Measurements from ENCODE around the gene RTRAF. TPM values are rescaled to one million over a fixed set of nuclear protein-coding genes. Genes with fewer than 3 reads are reported as not detected.

RTRAF gene
- total RNA-seq: 100 to 1,000 TPM in 1 of 2 donors, 10 to 100 TPM in 1; 97.7 to 145 TPM
- polyA plus RNA-seq (ENCODE audit: insufficient read length in 2 of 2): 100 to 1,000 TPM; 191 to 205 TPM
- long read RNA-seq, donor 1, full-length matches to known transcripts: 96 of 106 reads
- long read RNA-seq, donor 1, partial matches to known transcripts: 10 of 106 reads
- long read RNA-seq, donor 1, other reads (novel, unspliced or antisense): 0 of 106 reads
- long read RNA-seq, donor 2, full-length matches to known transcripts: 29 of 29 reads
- long read RNA-seq, donor 2, partial matches to known transcripts: 0 of 29 reads
- long read RNA-seq, donor 2, other reads (novel, unspliced or antisense): 0 of 29 reads
- long read RNA-seq, donor 3, full-length matches to known transcripts: 49 of 49 reads
- long read RNA-seq, donor 3, partial matches to known transcripts: 0 of 49 reads
- long read RNA-seq, donor 3, other reads (novel, unspliced or antisense): 0 of 49 reads
- long read RNA-seq, donor 4, full-length matches to known transcripts: 134 of 616 reads
- long read RNA-seq, donor 4, partial matches to known transcripts: 384 of 616 reads
- long read RNA-seq, donor 4, other reads (novel, unspliced or antisense): 98 of 616 reads

DNA sequence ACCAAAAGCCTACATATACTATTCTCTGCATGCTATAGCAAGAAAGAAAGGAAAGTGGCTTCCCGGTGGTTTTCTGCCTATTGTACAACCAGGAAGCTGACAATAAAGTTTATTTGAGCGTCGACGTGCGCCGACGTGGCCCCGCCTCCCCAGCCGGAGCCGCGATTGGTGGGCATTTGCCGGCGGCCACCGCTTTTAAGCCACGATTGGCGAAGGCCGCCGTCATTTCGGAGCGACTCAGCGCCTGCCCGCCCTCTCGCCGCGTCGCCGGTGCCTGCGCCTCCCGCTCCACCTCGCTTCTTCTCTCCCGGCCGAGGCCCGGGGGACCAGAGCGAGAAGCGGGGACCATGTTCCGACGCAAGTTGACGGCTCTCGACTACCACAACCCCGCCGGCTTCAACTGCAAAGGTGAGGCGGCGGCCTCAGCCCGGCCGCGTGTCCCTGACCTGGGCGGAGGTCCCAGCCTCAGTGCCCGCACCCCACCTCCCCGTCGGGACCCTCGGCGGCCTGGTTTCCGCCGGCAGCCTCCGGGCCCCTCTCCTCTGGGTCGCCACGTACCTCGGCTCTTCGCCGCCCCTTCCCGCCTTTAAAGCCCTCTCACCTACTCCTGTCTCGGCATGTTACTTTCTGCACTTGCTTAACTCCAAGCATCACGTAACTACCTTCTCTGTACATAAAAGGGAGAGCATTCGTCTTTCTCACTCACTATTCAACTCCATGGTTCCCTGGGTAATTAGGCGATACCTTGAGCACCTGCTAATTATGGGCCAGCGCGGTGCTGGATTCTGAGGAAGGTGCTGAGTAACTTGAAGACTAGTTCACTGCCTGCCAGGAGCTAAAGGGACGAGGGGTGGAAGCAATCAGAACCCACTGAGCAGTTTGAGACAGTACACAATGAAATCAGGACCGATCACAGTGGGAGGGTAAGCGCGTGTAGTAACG lies at the start of gene RTRAF:
Gene RTRAF, plus strand, starts transcription at position 254 of the 942 bp plus-strand sequence. Its CDS starts 94 bp downstream, at position 348.
- peak within 1 kb of the TSS; percentile 86 for H3K4me3 ChIP-seq (ENCODE audit: low read depth, low read length)
- DNase-seq (ENCODE audit: low read depth in 4 of 6, low spot score in 6 of 6): peak; percentile 75 to 98 (median 86)
- H3K4me1 ChIP-seq (ENCODE audit: control insufficient read depth, insufficient read depth, low read length): peaks cover 4% of the 10 kb centered on the region
- H3K36me3 ChIP-seq (ENCODE audit: control insufficient read depth, insufficient read depth, low read length): peaks cover 3% of the 10 kb centered on the region
- H3K27me3 ChIP-seq (ENCODE audit: control insufficient read depth, insufficient read depth, low read length): no peaks in the 10 kb centered on the region
- H3K27ac ChIP-seq (ENCODE audit: low read depth, low read length): peak within 1 kb of the TSS; percentile 79
- WGBS (ENCODE audit: insufficient coverage): under 1% methylated on average over 69 of the region's 72 CpGs
- H3K9me3 ChIP-seq (ENCODE audit: control insufficient read depth, insufficient read depth, low read length): no peaks in the 10 kb centered on the region

GRCh38 chr14:51939755-51940301 lies 49.5 kb upstream of the RTRAF start:
- H3K36me3 ChIP-seq (ENCODE audit: control insufficient read depth, insufficient read depth, low read length): no peaks in the 10 kb centered on the region
- WGBS (ENCODE audit: insufficient coverage): 80% methylated on average over 6 of the region's 10 CpGs
- DNase-seq (ENCODE audit: low read depth in 4 of 6, low spot score in 6 of 6): no peak
- no peaks in the 10 kb centered on the region for H3K27me3 ChIP-seq (ENCODE audit: control insufficient read depth, insufficient read depth, low read length)
- H3K4me3 ChIP-seq (ENCODE audit: low read depth, low read length): no peak overlapping the region
- peaks cover 6% of the 10 kb centered on the region for H3K4me1 ChIP-seq (ENCODE audit: control insufficient read depth, insufficient read depth, low read length)
- H3K9me3 ChIP-seq (ENCODE audit: control insufficient read depth, insufficient read depth, low read length): no peaks in the 10 kb centered on the region
- no peak overlapping the region for H3K27ac ChIP-seq (ENCODE audit: low read depth, low read length)

- H3K27ac ChIP-seq (ENCODE audit: low read depth, low read length): no peak overlapping the region
- H3K36me3 ChIP-seq (ENCODE audit: control insufficient read depth, insufficient read depth, low read length): no peaks in the 10 kb centered on the region
- H3K4me3 ChIP-seq (ENCODE audit: low read depth, low read length): no peak overlapping the region
- WGBS (ENCODE audit: insufficient coverage): 90% methylated on average over 1 of the region's 2 CpGs
- DNase-seq (ENCODE audit: low read depth in 4 of 6, low spot score in 6 of 6): no peak
- no peaks in the 10 kb centered on the region for H3K27me3 ChIP-seq (ENCODE audit: control insufficient read depth, insufficient read depth, low read length)
- peaks cover 2% of the 10 kb centered on the region for H3K9me3 ChIP-seq (ENCODE audit: control insufficient read depth, insufficient read depth, low read length)
- H3K4me1 ChIP-seq (ENCODE audit: control insufficient read depth, insufficient read depth, low read length): peaks cover 2% of the 10 kb centered on the region
Measured at GRCh38 chr14:51942971-51943370, 46.4 kb upstream of the RTRAF start.

GRCh38 chr14:51950007-51950406 lies 39.3 kb upstream of the RTRAF start:
- H3K4me3 ChIP-seq (ENCODE audit: low read depth, low read length): no peak overlapping the region
- WGBS (ENCODE audit: insufficient coverage): no CpG with 5 or more reads among the region's 2 CpGs
- no peaks in the 10 kb centered on the region for H3K4me1 ChIP-seq (ENCODE audit: control insufficient read depth, insufficient read depth, low read length)
- no peak overlapping the region for H3K27ac ChIP-seq (ENCODE audit: low read depth, low read length)
- peaks cover 6% of the 10 kb centered on the region for H3K9me3 ChIP-seq (ENCODE audit: control insufficient read depth, insufficient read depth, low read length)
- no peak for DNase-seq (ENCODE audit: low read depth in 4 of 6, low spot score in 6 of 6)
- H3K36me3 ChIP-seq (ENCODE audit: control insufficient read depth, insufficient read depth, low read length): peaks cover 3% of the 10 kb centered on the region
- no peaks in the 10 kb centered on the region for H3K27me3 ChIP-seq (ENCODE audit: control insufficient read depth, insufficient read depth, low read length)

DNA sequence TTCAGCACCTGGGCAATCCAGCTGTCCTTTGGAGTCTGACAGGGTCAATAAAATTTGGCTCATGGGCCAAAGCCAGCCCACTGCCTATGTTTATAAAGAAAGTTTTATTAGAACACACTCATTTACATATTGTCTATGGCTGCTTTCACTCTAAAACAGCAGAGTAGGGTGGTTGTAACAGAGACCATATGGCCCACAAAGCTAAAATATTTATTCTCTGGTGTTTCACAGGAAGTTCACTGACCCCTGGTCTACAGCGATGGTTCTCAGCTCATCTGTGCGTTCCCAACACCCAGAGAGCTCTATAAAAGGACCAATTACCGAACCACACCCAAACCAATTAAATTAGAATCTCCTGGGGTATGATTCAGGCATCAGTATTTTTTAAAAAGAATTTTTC lies 37.7 kb upstream of the RTRAF start:
- Histone ChIP-seq H3K27ac (ENCODE audit: low read depth, low read length) (no peak overlapping the region), H3K4me1 (ENCODE audit: control insufficient read depth, insufficient read depth, low read length) (no peaks in the 10 kb centered on the region), H3K9me3 (ENCODE audit: control insufficient read depth, insufficient read depth, low read length) (peaks cover 6% of the 10 kb centered on the region), H3K4me3 (ENCODE audit: low read depth, low read length) (no peak overlapping the region), H3K27me3 (ENCODE audit: control insufficient read depth, insufficient read depth, low read length) (no peaks in the 10 kb centered on the region), H3K36me3 (ENCODE audit: control insufficient read depth, insufficient read depth, low read length) (peaks cover 3% of the 10 kb centered on the region)
- no peak for DNase-seq (ENCODE audit: low read depth in 4 of 6, low spot score in 6 of 6)
- no CpG with 5 or more reads among the region's 3 CpGs for WGBS (ENCODE audit: insufficient coverage)

DNA sequence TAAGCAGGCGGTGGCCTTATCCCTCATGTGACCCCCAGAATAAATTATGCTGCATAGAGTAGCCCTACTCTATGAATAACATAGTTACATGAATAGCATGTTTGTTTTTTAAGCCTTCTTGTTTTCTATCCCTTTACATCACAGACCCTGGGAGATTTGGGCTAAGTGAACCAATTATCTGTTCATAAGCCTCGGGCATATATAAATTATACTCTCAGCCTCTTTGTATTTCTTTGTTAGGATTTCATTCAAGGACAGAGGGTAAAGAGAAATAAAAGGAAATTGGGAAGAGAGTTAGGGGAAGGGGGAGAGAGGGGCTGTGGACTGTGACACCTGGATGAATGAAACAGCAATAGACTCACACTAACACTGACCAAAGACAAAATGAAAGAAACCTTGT lies 35.3 kb upstream of the RTRAF start:
- no CpG with 5 or more reads among the region's 2 CpGs for WGBS (ENCODE audit: insufficient coverage)
- peak overlapping the region; percentile 49 for H3K27ac ChIP-seq (ENCODE audit: low read depth, low read length)
- no peak for DNase-seq (ENCODE audit: low read depth in 4 of 6, low spot score in 6 of 6)

DNA sequence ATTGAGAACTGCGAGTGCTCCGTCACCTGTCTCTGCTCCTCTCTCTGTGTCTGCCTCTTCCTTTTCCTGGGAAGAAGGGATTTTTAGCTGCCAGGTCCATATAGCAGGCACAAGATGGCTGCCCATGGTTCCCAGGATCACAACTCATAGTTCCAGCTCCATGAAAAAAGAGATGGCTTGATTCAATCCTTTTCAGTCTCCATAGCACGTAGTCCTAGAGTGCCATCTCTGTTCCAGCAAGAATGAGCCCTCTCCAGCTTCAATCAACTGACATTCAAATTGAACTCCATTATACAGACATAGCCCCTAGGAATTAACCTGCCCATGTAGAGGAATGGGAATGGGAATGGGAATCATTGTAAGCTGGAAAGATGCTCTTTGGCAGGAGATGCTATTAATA lies 34.7 kb upstream of the RTRAF start:
- Histone ChIP-seq H3K27ac (ENCODE audit: low read depth, low read length) (peak overlapping the region; percentile 49), H3K27me3 (ENCODE audit: control insufficient read depth, insufficient read depth, low read length) (no peaks in the 10 kb centered on the region), H3K4me1 (ENCODE audit: control insufficient read depth, insufficient read depth, low read length) (no peaks in the 10 kb centered on the region), H3K4me3 (ENCODE audit: low read depth, low read length) (no peak overlapping the region), H3K9me3 (ENCODE audit: control insufficient read depth, insufficient read depth, low read length) (no peaks in the 10 kb centered on the region), H3K36me3 (ENCODE audit: control insufficient read depth, insufficient read depth, low read length) (peaks cover 3% of the 10 kb centered on the region)
- DNase-seq (ENCODE audit: low read depth in 4 of 6, low spot score in 6 of 6): no peak
- 95% methylated on average over 2 of the region's 3 CpGs for WGBS (ENCODE audit: insufficient coverage)

More for the DNA sequence above, 35.3 kb upstream of the RTRAF start:
- Histone ChIP-seq H3K27me3 (ENCODE audit: control insufficient read depth, insufficient read depth, low read length) (no peaks in the 10 kb centered on the region), H3K9me3 (ENCODE audit: control insufficient read depth, insufficient read depth, low read length) (no peaks in the 10 kb centered on the region), H3K36me3 (ENCODE audit: control insufficient read depth, insufficient read depth, low read length) (peaks cover 3% of the 10 kb centered on the region), H3K4me3 (ENCODE audit: low read depth, low read length) (no peak overlapping the region), H3K4me1 (ENCODE audit: control insufficient read depth, insufficient read depth, low read length) (no peaks in the 10 kb centered on the region)

DNA sequence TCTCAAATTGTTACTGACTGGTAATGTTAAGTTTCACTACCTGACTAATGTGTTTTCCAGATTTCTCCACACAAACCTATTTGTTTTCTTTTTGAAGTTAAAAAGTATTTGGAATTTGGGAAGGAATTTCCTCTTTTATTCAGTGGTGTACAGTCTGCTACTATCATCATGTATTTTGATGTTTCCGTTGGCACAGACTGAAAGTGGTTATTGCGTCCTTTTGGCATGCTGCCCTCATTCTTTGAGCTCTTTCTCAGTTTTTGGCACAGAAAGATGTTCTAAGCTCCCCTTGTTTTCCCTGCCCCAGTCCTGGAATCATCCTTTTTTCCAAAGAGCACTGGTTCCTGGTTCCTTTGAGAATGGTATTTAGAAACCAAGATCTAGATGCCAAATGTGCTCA lies 31.4 kb upstream of the RTRAF start:
- WGBS (ENCODE audit: insufficient coverage): 50% methylated on average over 2 of the region's 2 CpGs
- Histone ChIP-seq H3K4me1 (ENCODE audit: control insufficient read depth, insufficient read depth, low read length) (no peaks in the 10 kb centered on the region), H3K4me3 (ENCODE audit: low read depth, low read length) (no peak overlapping the region), H3K9me3 (ENCODE audit: control insufficient read depth, insufficient read depth, low read length) (no peaks in the 10 kb centered on the region), H3K36me3 (ENCODE audit: control insufficient read depth, insufficient read depth, low read length) (no peaks in the 10 kb centered on the region), H3K27ac (ENCODE audit: low read depth, low read length) (no peak overlapping the region), H3K27me3 (ENCODE audit: control insufficient read depth, insufficient read depth, low read length) (no peaks in the 10 kb centered on the region)
- DNase-seq (ENCODE audit: low read depth in 4 of 6, low spot score in 6 of 6): no peak

- DNase-seq (ENCODE audit: low read depth in 4 of 6, low spot score in 6 of 6): no peak
- Histone ChIP-seq H3K9me3 (ENCODE audit: control insufficient read depth, insufficient read depth, low read length) (no peaks in the 10 kb centered on the region), H3K36me3 (ENCODE audit: control insufficient read depth, insufficient read depth, low read length) (no peaks in the 10 kb centered on the region), H3K27ac (ENCODE audit: low read depth, low read length) (no peak overlapping the region), H3K4me3 (ENCODE audit: low read depth, low read length) (no peak overlapping the region), H3K4me1 (ENCODE audit: control insufficient read depth, insufficient read depth, low read length) (no peaks in the 10 kb centered on the region), H3K27me3 (ENCODE audit: control insufficient read depth, insufficient read depth, low read length) (no peaks in the 10 kb centered on the region)
- WGBS (ENCODE audit: insufficient coverage): no CpG with 5 or more reads among the region's 1 CpG
Measured at GRCh38 chr14:51959928-51960327, 29.4 kb upstream of the RTRAF start.
